ENCODE measurements around the gene EML6. TPM values are rescaled to one million over a fixed set of nuclear protein-coding genes. Genes with fewer than 3 reads are reported as not detected.

The EML6 gene
- total RNA-seq, 2 donors from 2014 or later = 0.46 to 10.7 TPM

- WGBS = 89% methylated on average over 2 of the region's 2 CpGs
- H3K27ac ChIP-seq = no peak overlapping the region
- H3K36me3 ChIP-seq = no peaks in the 10 kb centered on the region
- TF ChIP-seq CTCF (IDR thresholded peaks at IDR 0.05) (no peak), POLR2A (IDR thresholded peaks at IDR 0.05) (no peak)
- no peak for DNase-seq (ENCODE audit: low spot score)
- no peaks in the 10 kb centered on the region for H3K4me1 ChIP-seq (replicated peaks)
- H3K27me3 ChIP-seq (replicated peaks; ENCODE audit: insufficient read depth) = no peaks in the 10 kb centered on the region
- no peak overlapping the region for H3K4me3 ChIP-seq
- intact Hi-C loops (cut with DNase I) = no loop called here
- no peaks in the 10 kb centered on the region for H3K9me3 ChIP-seq
Observed at GRCh38 chr2:54770211-54770610, 46.7 kb downstream of the EML6 start.

GRCh38 chr2:54770676-54771075, 47.2 kb downstream of the EML6 start:
- 92% methylated on average over 3 of the region's 3 CpGs for WGBS
- no peak overlapping the region for H3K4me3 ChIP-seq
- intact Hi-C loops (cut with DNase I) = no loop called here
- no peaks in the 10 kb centered on the region for H3K36me3 ChIP-seq
- H3K9me3 ChIP-seq = no peaks in the 10 kb centered on the region
- no peaks in the 10 kb centered on the region for H3K4me1 ChIP-seq (replicated peaks)
- H3K27ac ChIP-seq = no peak overlapping the region
- DNase-seq (ENCODE audit: low spot score) = no peak
- no peaks in the 10 kb centered on the region for H3K27me3 ChIP-seq (replicated peaks; ENCODE audit: insufficient read depth)
- TF ChIP-seq POLR2A (IDR thresholded peaks at IDR 0.05) (no peak), POLR2AphosphoS5 (IDR thresholded peaks at IDR 0.05) (no peak), CTCF (IDR thresholded peaks at IDR 0.05) (no peak)

- Histone ChIP-seq H3K4me3 (no peak overlapping the region), H3K36me3 (no peaks in the 10 kb centered on the region), H3K27me3 (replicated peaks; ENCODE audit: insufficient read depth) (no peaks in the 10 kb centered on the region), H3K4me1 (replicated peaks) (no peaks in the 10 kb centered on the region), H3K27ac (no peak overlapping the region), H3K9me3 (no peaks in the 10 kb centered on the region)
- no peak for DNase-seq (ENCODE audit: low spot score)
- WGBS = 83% methylated on average over 10 of the region's 10 CpGs
- intact Hi-C loops (cut with DNase I) = no loop called here
- no peak for TF ChIP-seq POLR2AphosphoS5 (IDR thresholded peaks at IDR 0.05)
- no peak for TF ChIP-seq POLR2A (IDR thresholded peaks at IDR 0.05)
- TF ChIP-seq CTCF (IDR thresholded peaks at IDR 0.05) = no peak
Observed at GRCh38 chr2:54771166-54771885, 47.9 kb downstream of the EML6 start.

GRCh38 chr2:54772110-54772509, 48.6 kb downstream of the EML6 start:
- no peak overlapping the region for H3K27ac ChIP-seq
- intact Hi-C loops (cut with DNase I) = no loop called here
- TF ChIP-seq POLR2A (IDR thresholded peaks at IDR 0.05) (no peak), CTCF (IDR thresholded peaks at IDR 0.05) (no peak), POLR2AphosphoS5 (IDR thresholded peaks at IDR 0.05) (no peak)

GRCh38 chr2:54772531-54772930, 49.1 kb downstream of the EML6 start:
- H3K36me3 ChIP-seq = no peaks in the 10 kb centered on the region
- H3K4me1 ChIP-seq (replicated peaks) = no peaks in the 10 kb centered on the region
- DNase-seq (ENCODE audit: low spot score) = no peak
- no peaks in the 10 kb centered on the region for H3K9me3 ChIP-seq
- no peaks in the 10 kb centered on the region for H3K27me3 ChIP-seq (replicated peaks; ENCODE audit: insufficient read depth)
- H3K4me3 ChIP-seq = no peak overlapping the region
- WGBS = 81% methylated on average over 4 of the region's 4 CpGs
- intact Hi-C loops (cut with DNase I) = no loop called here
- H3K27ac ChIP-seq = no peak overlapping the region
- TF ChIP-seq CTCF (IDR thresholded peaks at IDR 0.05) (no peak), POLR2A (IDR thresholded peaks at IDR 0.05) (no peak)

More at GRCh38 chr2:54772110-54772509, 48.6 kb downstream of the EML6 start:
- Histone ChIP-seq H3K4me1 (replicated peaks) (no peaks in the 10 kb centered on the region), H3K36me3 (no peaks in the 10 kb centered on the region), H3K9me3 (no peaks in the 10 kb centered on the region), H3K27me3 (replicated peaks; ENCODE audit: insufficient read depth) (no peaks in the 10 kb centered on the region), H3K4me3 (no peak overlapping the region)
- 88% methylated on average over 3 of the region's 3 CpGs for WGBS
- no peak for DNase-seq (ENCODE audit: low spot score)
